Activated CD4-positive, alpha-beta T cell treated with anti-CD3 and anti-CD28 coated beads, Interleukin-2, amount 50 U/mL, for 16 hours (primary cell): ENCODE measurements around the gene POP5.
"Not testable (repeated sequence)": the region's sequence is repeated elsewhere in the genome, so short reads cannot be mapped to it uniquely, and the experiment has no call there.

Experiments
- DNase-seq: peaks from one replicate; pipeline ENCODE4 v3.0.0-alpha.2; 2020

POP5 gene

GRCh38 chr12:120580787-120581723 lies at the start of gene POP5:
Gene POP5 (minus strand): TSS chr12:120581402. CDS start chr12:120581362, 40 bp downstream.
- DNase-seq: peak; percentile 99

DNA sequence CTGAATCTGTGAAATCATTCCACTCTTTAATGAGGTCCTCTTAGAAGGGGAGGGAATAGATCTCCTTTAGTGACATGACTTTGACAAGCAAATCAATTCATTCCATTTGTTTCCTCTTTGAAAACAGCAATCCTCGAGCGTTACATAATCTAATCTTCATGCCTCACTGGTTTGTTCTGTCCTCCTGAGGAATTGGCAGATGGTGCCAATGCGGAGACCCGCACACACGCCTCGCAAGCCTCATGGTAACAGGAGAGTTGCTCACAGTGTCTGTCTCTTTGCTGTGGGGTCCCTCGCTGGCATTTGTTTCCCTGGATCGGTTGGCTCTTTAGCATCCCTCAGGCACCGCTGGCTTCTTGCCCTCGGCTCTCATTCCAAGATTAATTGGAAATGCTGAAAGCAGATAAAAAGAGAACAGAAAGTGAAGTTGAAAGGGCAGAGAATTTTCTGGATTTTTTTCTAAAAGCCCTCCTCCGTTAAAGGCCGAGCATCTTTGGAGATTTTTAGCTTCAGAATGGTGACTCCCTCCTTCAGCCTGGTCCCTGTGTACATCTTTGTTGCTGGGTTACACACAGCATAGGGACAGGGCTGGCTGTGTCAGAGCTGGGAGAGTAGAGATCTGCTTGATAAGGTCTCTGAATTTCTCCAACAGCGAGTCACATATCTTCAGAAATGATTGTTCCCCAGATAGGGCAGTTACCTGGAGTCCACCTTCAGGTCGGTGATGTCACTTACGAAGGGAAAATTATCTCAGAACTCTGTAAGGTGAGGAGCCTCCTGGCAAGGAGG lies 49.1 kb upstream of the POP5 start:
- no peak for DNase-seq

DNA sequence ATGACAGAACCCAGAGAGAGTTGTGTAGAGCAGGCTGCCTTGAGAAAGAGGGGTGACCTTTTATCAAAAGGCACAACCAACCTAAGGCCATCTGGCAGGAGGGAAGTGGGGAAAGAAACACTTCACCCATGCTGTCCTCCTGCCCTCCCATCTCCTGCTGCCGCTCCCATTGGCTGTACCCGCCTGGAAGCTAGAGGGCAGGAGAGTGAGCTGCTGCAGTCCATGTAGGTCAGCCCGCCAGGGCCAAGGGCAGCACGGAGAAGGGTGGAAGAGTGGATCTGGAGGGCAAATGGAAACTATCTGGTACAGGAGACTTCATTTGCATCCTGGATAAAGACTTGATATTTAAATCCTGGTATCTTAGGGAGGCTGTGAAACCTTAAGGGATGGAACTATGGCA lies 47.7 kb upstream of the POP5 start:
- DNase-seq: no peak

DNA sequence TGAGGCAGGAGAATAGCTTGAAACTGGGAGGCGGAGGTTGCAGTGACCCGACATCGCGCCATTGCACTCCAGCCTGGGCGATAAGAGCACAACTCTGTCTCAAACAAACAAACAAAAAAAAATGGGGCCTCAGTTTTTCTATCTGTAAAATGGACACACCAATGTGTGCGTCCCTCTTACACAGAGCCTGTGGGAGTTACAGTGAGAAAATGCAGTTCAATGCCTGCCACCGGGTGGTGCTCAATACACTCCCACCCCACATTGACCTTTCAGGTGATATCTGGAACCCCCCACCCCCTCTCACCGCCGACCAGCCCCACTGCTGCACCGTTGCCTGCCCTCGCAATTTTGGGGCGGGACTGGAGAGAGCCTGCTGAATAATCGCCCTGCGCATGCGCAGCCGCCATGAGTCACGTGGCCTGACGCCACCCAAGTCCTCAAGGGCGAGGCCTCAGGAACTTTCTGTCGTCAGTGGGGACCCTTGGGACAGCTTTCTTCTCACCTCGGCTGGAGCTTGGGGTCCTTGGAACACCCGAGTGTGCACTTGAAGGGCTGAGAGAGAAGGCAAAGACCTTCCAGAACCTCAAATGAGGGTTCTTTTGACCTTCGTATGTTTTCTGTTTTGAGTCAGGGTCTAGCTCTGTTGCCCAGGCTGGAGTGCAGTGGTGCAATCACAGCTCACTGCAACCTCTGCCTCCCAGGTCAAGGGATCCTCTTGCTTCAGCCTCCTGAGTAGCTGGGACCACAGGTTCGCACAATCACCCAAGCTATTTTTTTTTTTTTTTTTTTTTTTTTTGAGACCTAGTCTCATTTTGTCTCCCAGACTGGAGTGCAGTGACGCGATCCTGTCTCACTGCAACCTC lies 44.6 kb upstream of the POP5 start:
- DNase-seq: peak; percentile 30

GRCh38 chr12:120620624-120621023 lies 39.4 kb upstream of the POP5 start:
- no peak for DNase-seq

- no peak for DNase-seq
Observed at GRCh38 chr12:120618954-120619615, 37.9 kb upstream of the POP5 start.

DNA sequence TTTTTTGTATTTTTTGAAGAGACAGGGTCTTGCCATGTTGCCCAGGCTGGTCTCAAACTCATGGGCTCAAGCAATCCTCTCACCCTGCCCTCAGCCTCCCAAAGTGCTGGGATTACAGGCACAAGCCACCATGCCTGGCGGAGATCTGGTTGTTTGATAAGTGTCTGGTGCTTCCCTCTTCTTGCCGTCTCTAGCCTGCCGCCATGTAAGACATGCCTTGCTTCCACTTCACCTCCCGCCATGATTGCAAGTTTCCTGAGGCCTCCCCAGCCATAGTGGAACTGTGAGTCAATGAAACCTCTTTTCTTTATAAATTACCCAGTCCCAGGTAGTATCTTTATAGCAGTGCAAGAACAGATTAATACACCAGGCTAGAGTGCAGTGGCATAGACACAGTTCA lies 36.6 kb upstream of the POP5 start:
- DNase-seq: not testable (repeated sequence)

DNA sequence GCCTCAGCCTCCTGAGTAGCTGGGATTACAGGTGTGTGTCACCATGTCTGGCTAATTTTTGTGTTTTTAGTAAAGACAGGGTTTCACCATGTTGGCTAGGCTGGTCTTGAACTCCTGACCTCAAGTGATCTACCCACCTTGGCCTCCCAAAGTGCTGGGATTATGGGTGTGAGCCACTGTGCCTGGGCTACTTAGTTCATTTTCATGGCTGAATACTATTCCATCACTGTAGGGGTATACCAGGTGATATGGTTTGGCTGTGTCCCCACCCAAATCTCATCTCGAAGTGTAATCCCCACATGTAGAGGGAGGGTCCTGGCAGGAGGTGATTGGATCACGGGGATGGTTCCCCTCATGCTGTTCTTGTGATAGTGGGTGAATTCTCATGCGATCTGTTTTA lies 36.0 kb upstream of the POP5 start:
- not testable (repeated sequence) for DNase-seq

GRCh38 chr12:120614848-120615247 lies 33.6 kb upstream of the POP5 start:
- no peak for DNase-seq

- not testable (repeated sequence) for DNase-seq
Observed at GRCh38 chr12:120611534-120611933, 30.3 kb upstream of the POP5 start.

DNA sequence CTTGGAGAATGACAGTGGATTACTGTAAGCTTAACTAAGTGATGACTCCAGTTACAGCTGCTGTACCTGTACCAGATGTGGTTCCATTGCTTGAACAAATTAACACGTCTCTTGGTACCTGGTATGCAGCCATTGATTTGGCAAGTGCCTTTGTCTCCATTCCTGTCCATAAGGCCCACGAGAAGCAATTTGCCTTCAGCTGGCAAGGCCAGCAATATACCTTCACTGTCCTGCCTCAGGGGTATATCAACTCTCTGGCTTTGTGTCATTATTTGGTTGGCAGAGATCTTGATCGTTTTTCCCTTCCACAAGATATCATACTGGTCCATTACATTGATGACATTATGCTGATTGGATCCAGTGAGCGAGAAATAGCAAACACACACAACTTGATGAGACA lies 29.4 kb upstream of the POP5 start:
- no peak for DNase-seq

GRCh38 chr12:120602416-120602815 lies 21.2 kb upstream of the POP5 start:
- not testable (repeated sequence) for DNase-seq

DNA sequence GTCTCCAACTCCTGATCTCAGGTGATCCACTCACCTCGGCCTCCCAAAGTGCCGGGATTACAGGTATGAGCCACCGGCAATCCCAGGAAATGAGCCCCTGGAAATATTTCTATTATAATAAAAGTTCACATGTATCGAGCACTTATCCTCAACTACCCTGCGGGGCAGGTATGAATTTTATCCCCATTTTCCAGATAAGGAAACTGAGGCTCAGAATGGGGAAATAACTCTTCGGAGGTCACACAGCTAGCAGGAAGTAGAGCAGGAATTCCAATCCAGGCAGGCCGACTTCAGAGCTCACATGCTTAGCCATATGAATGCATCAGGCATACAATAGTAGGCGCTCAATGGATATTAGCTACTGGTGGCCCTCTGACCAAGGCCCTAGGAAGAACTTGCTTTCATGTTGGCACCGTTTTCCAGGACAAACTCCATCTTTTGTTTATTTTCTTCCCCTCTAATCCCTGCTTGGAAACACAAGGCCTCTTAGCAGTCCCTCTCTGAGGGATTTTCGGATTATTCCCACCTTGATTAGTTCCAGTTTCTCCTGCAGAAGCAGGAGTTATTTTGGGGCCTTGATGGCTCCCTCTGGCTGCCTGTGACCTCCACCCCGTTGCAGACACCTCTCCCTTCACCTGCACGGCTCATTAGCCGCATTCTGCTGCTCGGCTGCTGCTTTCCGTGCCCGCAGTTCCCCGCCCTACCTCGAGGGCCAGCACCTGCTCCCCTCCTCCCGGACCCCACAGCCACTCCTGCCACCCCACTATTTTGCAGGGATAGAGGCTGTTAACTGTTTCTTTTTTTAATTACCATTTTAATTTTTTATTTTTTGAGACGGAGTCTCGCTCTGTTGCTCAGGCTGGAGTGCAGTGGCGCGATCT lies 18.7 kb upstream of the POP5 start:
- no peak for DNase-seq

GRCh38 chr12:120598674-120599463 lies 17.7 kb upstream of the POP5 start:
- DNase-seq: no peak

GRCh38 chr12:120597861-120598260 lies 16.7 kb upstream of the POP5 start:
- DNase-seq: no peak

- no peak for DNase-seq
Observed at GRCh38 chr12:120596901-120597300, 15.7 kb upstream of the POP5 start.

GRCh38 chr12:120592121-120593049 lies 11.2 kb upstream of the POP5 start:
- no peak for DNase-seq

DNA sequence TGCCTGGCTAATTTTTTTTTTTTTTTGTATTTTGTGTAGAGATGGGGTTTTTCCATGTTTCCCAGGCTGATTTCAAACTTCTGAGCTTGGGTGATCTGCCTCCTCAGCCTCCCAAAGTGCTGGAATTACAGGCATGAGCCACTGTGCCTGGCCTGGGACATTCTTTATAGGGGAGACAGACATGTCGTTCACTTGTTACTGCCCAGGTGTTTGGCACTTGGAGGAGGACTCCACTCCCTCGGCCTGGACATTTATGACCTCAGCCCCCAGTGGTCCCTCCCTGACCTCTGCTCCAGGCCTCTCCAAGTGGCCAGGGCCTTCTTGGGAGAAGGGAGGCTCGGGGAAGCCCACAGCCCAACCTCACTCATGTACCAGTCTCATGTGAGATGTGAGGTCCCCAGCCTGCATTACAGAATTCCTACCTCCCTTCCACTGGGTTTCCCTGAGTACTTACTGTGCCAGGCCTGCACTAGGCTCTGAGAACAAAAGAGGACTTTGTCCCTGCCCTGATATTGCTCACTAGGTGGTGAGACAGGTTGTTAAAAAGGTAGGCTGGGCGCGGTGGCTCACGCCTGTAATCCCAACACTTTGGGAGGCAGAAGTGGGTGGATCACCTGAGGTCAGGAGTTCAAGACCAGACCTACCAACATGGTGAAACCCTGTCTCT lies 9.7 kb upstream of the POP5 start:
- no peak for DNase-seq
